Measurements from ENCODE around the gene ZSCAN18. TPM values are rescaled to one million over a fixed set of nuclear protein-coding genes. Genes with fewer than 3 reads are reported as not detected.

The ZSCAN18 gene
- total and polyA plus RNA-seq, 9 of the 15 experiments (the other 6 are each of a cell fraction or from before 2014, with no cell fraction given), result 0.07 to 1.9 (median 0.31) TPM; not detected in 1

GRCh38 chr19:58085348-58085875 is 12.6 kb downstream of the ZSCAN18 start:
- Histone ChIP-seq H3K27me3 (ENCODE audit: control insufficient read depth in 2 of 2, insufficient read depth in 2 of 2, low read length in 2 of 2) (no peaks in the 10 kb centered on the region), H3K79me2 (ENCODE audit: control insufficient read depth, insufficient read depth, low read length) (no peaks in the 10 kb centered on the region), H4K20me1 (replicated peaks; ENCODE audit: control insufficient read depth, insufficient read depth, low read length) (no peaks in the 10 kb centered on the region), H3K9ac (ENCODE audit: insufficient read depth in 1 of 2, low read depth in 2 of 2, low read length in 2 of 2) (no peak overlapping the region), H3K36me3 (ENCODE audit: control insufficient read depth, insufficient read depth, low read length) (no peaks in the 10 kb centered on the region), H3K4me2 (ENCODE audit: insufficient read depth, low read length) (no peak overlapping the region), H3K4me3 (no peak overlapping the region), H2AFZ (ENCODE audit: low read depth, low read length) (no peak overlapping the region), H3K4me1 (replicated peaks in 1 of 2; ENCODE audit: control insufficient read depth in 2 of 2, insufficient read depth in 2 of 2, low read length in 2 of 2) (peaks cover 0 to 7% of the 10 kb centered on the region in 2 experiments; a peak in 1 of 5 replicates), H3K9me1 (ENCODE audit: control insufficient read depth, insufficient read depth, low read length) (no peaks in the 10 kb centered on the region), H3K9me3 (replicated peaks; ENCODE audit: control insufficient read depth, insufficient read depth, low read depth, low read length) (no peaks in the 10 kb centered on the region; the same call in 1 of the 2 replicates), H3K27ac (ENCODE audit: extremely low read depth, low read depth, low read length) (no peak overlapping the region)
- ATAC-seq, result no peak
- intact Hi-C loops (cut with micrococcal nuclease) (no loop called here), in situ Hi-C loops (cut with MboI) (no loop called here)
- ChIA-PET CTCF (ENCODE audit: low intra/inter-chr PET ratio) (no interaction called here), POLR2A (no interaction called here)
- 1% methylated on average over 24 of the region's 29 CpGs for WGBS (ENCODE audit: insufficient coverage, low coverage, missing lambda C conversion rate)
- no peak for DNase-seq (ENCODE audit: extremely low read depth in 1 of 4, low spot score in 3 of 4)
- no TSS peak for BruUV-seq (replicated peaks)
- no peak for FAIRE-seq
- TF ChIP-seq HMG20B (CRISPR knock-in tag; IDR thresholded peaks at IDR 0.05), result no peak
- TF ChIP-seq SRSF3 (IDR thresholded peaks at IDR 0.05; ENCODE audit: insufficient read depth, low read length), result no peak
- TF ChIP-seq GATAD2A (IDR thresholded peaks at IDR 0.05), result no peak
- TF ChIP-seq ZNF217 (CRISPR knock-in tag; IDR thresholded peaks at IDR 0.05), result no peak
- no peak for TF ChIP-seq SOX6 (IDR thresholded peaks at IDR 0.05)
- TF ChIP-seq PCBP1 (IDR thresholded peaks at IDR 0.05; ENCODE audit: low read depth, low read length, poor library complexity, severe bottlenecking), result no peak
- TF ChIP-seq TOE1 (IDR thresholded peaks at IDR 0.05; ENCODE audit: borderline replicate concordance), result no peak
- TF ChIP-seq TOE1 (CRISPR knock-in tag; IDR thresholded peaks at IDR 0.05; ENCODE audit: borderline replicate concordance, low read depth), result no peak
